LNCAP (cell line): Measurements from ENCODE around the gene SBF2.

Source experiments
- TF ChIP-seq, protein P1 (sequence below): fragments of 450-650 bp; IDR thresholded peaks from 2 replicates; pipeline ENCODE4 v1.5.1; 2017; ENCODE audit warnings: mild to moderate bottlenecking

SBF2 gene

DNA sequence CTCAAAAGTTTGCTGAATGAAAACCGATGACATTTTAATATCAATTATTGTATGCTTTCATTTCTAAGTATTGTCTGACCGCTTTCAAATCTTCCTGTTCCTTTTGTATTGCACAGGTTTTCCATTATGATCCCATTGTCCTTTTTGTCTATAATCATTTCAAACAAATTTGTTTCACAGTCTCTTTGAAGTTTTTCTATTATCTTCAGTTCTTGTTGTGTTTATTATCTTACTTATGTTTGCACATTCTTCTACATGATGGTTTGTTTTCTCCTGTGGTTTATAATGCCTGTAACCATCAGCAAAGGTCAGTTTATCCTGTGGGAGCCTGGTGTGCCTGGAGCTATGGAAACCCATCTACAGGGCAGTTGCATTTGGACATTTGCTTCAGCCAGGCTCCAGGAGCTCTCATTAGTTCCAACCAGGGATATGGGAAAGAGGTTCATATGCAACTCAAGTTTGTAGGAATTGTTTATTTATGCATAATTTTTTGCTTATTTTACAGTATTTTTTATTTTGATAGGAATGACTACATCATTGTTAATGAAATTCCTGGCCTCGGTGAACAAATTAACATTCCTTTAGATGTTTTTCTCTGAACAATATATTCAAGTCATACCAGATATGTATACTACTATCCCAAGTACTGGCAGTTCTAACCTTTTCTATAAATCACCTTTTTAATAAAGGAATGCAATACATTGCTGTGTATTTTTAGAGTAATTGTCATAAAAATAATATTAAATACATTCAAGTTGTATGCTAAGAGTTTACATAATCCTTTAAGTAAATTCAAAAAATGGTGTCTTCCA lies 179.2 kb downstream of the SBF2 start:
- TF ChIP-seq, protein P1, sequence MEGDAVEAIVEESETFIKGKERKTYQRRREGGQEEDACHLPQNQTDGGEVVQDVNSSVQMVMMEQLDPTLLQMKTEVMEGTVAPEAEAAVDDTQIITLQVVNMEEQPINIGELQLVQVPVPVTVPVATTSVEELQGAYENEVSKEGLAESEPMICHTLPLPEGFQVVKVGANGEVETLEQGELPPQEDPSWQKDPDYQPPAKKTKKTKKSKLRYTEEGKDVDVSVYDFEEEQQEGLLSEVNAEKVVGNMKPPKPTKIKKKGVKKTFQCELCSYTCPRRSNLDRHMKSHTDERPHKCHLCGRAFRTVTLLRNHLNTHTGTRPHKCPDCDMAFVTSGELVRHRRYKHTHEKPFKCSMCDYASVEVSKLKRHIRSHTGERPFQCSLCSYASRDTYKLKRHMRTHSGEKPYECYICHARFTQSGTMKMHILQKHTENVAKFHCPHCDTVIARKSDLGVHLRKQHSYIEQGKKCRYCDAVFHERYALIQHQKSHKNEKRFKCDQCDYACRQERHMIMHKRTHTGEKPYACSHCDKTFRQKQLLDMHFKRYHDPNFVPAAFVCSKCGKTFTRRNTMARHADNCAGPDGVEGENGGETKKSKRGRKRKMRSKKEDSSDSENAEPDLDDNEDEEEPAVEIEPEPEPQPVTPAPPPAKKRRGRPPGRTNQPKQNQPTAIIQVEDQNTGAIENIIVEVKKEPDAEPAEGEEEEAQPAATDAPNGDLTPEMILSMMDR: no peak

DNA sequence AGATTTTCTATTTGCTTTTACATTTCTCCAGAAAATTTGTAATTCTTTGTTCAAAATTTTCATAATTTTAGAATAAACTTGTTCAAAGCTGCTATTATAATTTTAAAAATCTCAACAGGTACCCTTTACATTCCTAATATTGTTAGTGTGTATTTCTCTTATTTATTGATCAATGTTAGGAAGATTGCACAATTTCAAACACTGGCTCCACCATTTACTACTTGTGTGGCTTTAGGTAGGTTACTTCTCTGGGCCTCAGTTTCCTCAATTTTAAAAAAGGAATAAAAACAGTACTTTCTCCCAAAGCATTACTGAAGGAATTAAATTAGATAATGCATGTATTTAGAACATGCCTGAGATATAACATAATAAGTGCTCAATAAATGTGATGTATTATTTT lies 180.2 kb downstream of the SBF2 start:
- TF ChIP-seq, protein P1: no peak

DNA sequence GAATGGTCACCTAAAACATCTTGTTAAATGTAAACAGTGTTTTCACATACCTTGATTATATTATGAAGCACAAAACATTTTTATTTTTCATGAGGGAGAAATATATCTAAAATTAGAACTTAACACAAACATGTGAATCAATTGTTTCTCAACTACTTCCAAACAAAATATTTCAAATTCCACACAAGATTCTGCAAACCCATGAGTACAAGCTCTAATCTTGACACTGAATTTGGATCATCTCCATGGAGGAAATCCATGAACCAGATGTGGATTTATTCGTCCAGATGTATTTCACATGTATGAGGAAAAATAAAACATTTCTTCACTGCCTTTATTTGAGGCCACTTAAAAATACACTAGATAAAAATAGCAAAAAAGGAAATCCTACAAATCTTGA lies 184.2 kb downstream of the SBF2 start:
- TF ChIP-seq, protein P1: no peak

DNA sequence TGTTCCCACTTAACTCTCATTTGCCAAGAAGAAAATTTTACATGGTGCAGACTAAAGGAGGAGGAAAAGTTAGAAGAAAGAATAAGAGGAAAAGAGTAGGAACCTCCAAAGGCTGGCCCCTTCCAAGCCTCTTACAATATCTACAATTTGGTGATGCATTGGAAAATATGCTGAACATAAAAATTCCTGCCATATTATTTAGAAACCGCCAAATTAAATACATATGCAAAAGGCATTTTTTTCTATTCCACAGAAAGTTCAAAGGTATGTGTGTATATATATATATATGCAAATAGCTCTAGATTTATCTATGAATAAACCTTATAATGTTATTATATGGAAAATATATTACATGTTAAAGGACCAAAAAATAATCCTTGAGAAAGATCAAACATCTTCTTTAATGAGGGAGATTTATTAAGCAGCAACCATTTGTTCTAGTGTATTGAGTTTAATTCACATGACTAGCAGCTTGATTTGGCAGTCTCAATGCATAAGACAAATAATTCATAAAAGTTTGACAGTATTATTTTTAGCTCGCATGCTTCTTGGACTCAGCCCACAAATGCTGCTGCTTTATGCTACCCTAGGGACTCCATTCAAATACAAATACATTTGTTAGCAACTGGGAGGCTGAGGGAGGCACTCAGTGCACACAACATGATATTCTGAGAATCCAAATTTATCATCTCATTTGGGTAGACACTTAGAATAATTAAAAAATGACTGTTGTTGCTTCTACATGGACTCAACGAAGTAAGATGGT lies 184.9 kb downstream of the SBF2 start:
- TF ChIP-seq, protein P1: no peak

DNA sequence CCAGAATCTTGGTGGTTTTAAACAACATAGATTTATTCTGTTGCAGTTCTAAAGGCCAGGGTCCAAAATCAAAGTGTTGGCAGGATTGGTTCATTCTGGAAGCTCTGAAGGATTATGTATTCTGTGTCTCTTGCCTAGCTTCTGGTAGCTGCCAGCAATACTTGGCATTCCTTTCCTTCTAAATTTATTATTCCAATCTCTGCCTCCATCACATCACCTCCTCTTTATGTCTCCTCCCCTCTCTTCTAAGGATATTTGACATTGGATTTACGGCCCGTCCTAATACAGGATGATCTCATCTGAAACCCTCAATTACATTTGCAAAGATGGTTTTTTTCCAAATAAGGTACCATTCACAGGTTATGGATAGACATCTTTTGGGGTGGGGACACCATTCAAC lies 186.5 kb downstream of the SBF2 start:
- TF ChIP-seq, protein P1: no peak

DNA sequence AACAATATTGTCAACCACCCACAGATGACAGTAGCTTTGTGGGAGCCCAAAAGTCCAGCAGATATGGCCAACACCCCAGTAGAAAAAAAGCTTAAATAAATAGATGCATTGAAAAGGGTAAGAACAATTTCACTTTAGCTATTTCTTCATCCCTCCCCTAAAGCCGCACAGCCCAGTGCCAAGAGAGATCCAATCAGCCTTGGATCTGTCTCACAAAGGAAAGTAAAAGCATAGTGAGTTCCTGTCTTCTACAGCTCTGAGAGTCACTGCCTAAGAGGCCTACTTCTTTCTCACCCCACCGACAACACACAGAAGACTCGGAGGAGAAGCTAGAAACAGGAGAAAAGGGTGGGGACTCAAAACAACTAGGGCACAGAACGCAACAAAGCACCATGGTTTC lies 196.4 kb downstream of the SBF2 start:
- TF ChIP-seq, protein P1: no peak

DNA sequence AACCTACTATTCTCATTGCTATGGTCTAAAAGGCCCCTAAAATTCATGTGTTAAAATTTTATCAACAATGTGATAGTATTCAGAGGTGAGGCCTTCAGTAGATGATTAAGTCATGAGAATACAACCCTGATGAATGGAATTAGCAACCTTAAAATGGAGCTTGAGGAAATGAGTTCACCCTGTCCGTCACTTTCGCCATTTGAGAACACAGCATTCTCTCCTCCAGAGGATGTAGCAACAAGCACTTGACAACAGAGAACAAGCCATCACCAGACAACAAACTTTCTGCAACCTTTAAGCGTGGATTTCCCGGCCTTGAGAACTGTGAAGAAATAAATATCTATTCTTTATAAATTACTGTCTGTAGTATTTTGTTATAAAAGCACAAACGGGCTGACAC lies 197.0 kb downstream of the SBF2 start:
- TF ChIP-seq, protein P1: no peak
